T47D (cell line): ENCODE results near the gene RWDD2A.
"Not testable (repeated sequence)": the region's sequence is repeated elsewhere in the genome, so short reads cannot be mapped to it uniquely, and the experiment has no call there.

Source experiments
- DNase-seq, 2 experiments: peaks; one replicate each; pipeline versions ENCODE4 v3.0.0 to v3.0.0-alpha.2; 2011 to 2012; ENCODE audit warnings: low read depth in 1 of 2, low spot score in 1 of 2
- JUND ChIP-seq: IDR thresholded peaks from 2 replicates; pipeline ENCODE4 v1.6.1; 2012; ENCODE audit warnings: low read depth
- in situ Hi-C: cut with HindIII; loops from 2 replicates; pipeline ENCODE4 v1.10.0; 2016; ENCODE audit warnings: low sequenced_read_pairs, low pct_unique_long_range_greater_than_20kb

Gene RWDD2A

DNA sequence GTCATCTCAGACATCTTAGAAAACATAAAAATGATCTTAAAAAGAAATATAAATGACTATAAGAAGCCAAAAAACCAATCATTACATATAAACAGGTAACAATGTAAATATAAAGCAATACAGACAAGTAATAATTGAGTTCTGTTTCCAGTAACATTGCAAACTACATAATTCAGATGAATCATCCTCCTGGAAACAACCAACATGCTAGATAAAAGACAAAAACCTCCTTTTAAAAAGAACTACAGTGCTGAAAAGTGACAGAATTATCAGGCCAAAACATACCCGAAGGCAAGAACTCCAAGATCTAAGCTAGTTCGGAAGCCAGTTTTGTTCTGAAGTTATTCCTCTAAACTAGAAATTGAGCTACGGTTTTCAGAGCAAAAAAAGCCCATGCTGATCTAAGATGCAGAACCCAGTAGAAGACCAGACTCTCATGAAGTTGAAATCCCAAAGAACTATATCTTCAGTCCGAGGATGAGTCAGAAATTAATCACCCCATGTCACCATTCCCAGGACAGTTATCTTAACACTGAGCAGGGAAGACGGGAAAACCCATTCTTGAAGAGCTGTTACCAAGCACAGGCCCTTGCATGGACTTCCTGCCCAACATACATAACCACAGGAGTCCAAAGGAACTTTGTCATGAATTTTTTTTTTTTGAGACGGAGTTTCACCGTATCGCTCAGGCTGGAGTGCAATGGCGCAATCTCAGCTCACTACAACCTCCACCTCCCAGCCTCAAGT, 9.9 kb upstream of the RWDD2A start:
- DNase-seq = no peak
- in situ Hi-C loops = no loop called here
- no peak for TF ChIP-seq JUND

DNA sequence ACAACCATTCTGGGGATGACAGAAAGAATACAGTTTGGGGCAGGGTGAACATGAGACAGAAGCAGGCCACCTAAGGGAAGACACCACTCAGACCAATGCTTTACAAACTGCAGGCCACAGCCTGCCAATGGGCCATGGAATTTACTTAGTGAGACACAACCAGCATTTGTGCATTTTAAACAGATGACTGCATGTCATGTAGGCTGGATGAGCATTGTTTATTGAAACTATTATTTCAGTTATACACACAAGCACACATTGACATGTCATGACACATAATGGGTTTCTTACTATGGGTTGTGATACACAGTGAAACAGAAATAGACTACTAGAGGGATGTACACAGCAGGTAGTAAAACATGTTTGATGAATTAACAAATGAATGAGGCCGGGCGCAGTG, 8.1 kb upstream of the RWDD2A start:
- TF ChIP-seq JUND = no peak
- no peak for DNase-seq
- in situ Hi-C loops = no loop called here

DNA sequence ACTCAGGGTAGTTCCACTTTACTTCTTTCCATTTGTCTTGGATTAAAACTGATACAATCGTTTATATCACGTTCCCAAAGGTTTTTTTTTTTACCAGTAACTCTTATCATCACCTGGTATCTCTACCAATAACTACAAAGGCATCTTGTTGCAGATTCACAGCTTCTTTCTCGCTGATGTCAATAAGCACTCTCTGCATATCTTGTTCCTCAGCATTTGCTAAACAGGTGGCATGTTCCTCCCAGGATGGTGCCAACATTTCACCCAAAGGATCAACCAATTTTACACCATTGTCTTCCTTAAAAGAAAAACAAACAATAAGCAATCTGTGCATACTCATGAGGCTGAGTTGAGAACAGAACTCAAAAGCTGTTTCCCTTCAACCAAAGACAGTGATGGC, 4.7 kb upstream of the RWDD2A start:
- DNase-seq = no peak
- TF ChIP-seq JUND = no peak
- in situ Hi-C loops = no loop called here

DNA sequence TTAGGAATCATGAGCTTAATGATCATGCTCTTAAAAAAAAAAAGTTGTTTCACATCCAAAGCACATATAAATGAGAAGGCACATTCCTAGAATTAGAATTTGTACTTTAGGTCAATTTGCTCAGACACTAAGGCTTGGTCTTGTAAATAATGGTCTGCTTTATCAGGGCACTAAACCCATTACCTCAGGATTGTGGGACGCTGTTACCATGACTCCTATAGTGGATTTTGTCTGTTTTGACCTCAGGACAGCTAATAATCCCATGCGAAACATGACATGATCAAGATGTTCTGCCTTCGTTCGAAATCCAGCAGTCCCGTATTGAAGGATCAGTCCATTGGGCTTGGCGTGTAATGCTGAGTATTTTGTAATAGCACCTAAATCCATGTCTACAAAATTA, 2.5 kb upstream of the RWDD2A start:
- no peak for TF ChIP-seq JUND
- no peak for DNase-seq
- in situ Hi-C loops = no loop called here

DNA sequence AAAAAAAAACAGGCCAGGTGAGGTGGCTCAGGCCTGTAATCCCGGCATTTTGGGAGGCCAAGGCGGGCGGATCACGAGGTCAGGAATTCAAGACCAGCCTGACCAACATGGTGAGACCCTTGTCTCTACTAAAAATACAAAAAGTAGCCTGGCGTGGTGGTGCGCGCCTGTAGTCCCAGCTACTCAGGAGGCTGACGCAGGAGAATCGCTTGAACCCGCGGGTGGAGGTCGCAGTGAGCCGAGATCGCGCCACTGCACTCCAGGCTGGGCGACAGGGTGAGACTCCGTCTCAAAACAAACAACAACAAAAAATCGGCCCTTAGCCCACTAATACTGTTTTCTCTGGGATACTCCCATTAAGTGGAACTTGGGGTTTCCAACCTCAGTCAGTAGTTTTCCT, 1.2 kb upstream of the RWDD2A start:
- in situ Hi-C loops, DNase-seq: not testable (repeated sequence)

DNA sequence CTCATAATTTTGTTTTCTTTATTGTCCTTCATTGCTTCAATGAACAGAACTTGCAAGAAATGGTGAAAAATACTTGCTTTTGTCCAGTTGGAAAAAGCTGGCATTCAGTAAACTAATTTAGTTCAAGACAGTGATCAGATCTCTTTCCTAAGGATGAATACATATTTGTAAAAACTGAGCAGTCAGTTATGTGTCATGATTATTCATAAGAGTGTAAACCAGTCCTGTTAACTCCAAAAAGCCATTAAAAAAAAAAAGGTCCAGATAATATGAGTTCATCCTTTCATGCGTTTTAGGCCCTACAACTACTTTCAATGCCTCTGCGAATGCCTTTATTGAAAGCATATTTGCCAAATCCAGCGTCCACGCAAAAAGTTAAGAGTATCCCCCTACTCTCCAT, 701 bp upstream of the RWDD2A start:
- no peak for TF ChIP-seq JUND
- no peak for DNase-seq
- in situ Hi-C loops = no loop called here

DNA sequence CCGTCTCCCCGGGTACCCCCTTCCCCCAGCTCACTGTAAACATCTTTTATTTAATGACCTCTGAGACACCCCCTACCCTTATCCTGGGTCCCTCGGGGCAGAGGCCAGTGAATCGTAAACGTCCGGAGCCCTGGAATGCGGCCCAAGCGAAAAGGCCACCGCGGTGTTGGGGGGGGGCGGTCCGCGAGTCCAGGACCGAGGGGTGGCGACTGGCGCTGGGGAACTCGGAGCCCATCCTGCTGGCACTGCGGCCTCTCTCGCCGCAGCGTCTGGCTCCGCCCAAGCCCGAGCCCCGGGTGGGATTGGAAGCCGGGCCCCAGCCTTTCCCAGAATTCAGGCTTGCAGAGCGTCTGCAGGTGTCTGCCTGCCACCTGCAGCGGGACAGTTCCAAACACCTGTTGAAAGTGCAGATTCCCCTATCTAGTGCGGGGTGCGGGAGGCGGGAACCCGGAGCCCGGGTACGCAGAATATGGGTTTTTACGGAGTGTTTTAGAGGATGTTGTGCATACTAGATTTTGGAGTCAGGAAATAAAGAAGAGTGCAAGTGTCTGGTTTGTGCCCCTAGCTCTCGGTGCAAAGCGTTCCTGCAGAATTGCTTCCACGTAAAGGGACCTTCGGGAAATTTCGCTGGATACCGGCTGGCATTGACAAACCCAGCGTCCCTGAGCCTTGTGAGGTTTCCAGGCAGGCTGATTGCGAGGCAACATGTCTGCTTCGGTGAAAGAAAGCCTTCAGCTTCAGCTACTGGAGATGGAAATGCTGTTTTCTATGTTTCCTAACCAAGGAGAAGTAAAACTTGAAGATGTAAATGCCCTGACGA, 800 bp downstream of the RWDD2A start:
- in situ Hi-C loops = no loop called here
- TF ChIP-seq JUND = no peak
- peak; percentile 38 to 56 for DNase-seq

DNA sequence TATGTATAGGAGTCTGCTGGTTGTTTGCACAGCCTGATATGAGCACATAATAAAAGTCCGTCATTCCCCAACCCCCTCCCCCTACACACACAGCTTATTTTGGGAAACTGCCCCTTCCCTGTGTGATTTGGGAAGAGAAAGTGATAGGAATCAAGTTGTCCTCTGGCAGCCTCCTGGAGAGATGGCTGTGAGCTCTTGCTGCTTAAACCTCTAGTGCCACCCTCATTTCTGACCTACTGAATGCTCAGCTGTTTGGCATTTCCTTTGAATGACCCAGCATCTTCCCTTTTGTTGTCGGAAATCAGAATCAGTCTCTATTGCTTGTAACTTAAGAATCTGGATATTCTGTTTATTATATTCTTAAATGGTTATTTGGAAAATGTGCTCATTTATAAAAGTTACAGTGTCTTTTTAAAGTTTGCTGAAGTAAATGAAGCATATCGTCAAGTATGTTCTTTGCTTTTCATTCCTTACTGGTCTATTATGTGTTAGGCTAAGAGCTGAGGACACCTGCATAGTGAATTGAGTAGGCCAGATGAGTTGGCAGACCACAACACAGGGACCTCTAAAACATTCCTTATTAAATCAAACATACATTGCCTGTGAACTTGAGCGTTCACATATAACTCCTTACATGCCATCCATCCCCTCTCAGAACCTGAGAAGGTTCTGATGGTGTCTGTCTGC, 5.5 kb downstream of the RWDD2A start:
- no peak for DNase-seq
- TF ChIP-seq JUND = no peak
- in situ Hi-C loops = no loop called here

DNA sequence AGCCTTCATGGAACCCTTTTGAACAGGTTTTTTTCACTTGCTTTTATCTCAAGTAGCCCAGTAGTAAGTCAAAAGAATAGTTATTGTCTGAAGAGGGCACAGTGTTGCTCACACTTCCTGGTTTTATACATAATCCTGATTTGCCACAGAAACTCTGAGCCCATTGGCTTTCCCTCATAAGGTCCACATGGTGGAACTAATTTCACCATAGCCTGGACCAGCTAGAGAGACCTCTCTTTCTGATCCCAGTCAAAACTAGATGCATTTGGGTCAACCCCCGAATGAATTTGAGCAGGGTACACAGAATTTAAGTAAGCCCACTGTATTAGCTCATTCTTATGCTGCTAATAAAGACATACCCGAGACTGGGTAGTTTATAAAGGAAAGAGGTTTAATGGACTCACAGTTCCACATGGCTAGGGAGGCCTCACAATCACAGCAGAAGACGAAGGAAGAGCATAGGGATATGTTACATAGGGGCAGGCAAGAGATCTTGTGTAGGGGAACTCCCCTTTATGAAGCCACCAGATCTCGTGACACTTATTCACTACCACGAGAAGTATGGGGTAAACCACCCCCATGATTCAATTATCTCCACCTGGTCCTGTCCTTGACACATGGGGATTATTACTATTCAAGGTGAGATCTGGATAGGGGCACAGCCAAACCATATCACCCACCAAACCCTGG, 6.2 kb downstream of the RWDD2A start:
- in situ Hi-C loops = no loop called here
- DNase-seq = no peak
- TF ChIP-seq JUND = no peak

DNA sequence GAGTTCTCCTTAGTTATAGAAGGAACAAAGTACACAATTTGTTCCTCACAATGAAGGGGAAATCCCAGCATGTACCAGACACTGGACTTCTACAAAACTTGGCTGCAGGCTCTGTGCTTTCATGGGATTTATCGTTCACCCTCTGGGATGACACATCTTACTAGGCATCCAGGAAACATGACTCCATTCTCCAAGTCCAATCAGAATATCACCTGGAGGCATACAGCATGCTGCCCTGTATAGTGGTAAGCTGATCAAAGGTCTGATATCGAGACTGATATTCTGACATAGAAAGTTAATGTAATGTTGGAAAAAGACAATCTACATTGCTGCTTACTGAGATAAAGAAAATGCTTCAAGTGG, 6.7 kb downstream of the RWDD2A start:
- no peak for TF ChIP-seq JUND
- in situ Hi-C loops = no loop called here

DNA sequence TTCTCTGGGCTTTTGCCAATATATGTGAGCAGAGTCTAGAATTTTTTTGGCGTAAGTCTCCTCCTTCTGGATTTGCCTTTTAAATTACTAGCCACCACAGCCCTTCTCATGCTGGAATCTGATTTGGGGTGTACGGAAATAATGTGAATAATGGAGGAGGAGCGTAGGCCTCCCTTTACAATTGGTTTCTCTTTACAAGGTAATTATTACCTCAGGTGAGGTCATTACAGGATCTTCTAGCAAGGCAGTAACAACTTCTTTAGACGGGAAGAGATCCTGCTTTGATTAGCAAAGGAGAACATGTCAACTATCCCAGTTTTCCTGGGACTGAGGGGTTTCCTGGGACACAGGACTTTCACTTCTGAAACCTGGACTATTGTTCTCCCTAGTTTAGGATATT, 8.9 kb downstream of the RWDD2A start:
- in situ Hi-C loops = no loop called here
- no peak for TF ChIP-seq JUND

More for the DNA sequence above, 6.7 kb downstream of the RWDD2A start:
- DNase-seq = no peak

More for the DNA sequence above, 8.9 kb downstream of the RWDD2A start:
- DNase-seq = no peak
